HepG2 (cell line): ENCODE results near the gene TGIF1. TPM values are rescaled to one million over a fixed set of nuclear protein-coding genes. Genes with fewer than 3 reads are reported as not detected.

Source experiments
- AFF4 ChIP-seq: sonication (generic); formaldehyde crosslinking; IDR thresholded peaks from 2 replicates; pipeline ENCODE4 v1.4.0; 2020; ENCODE audit warnings: missing genetic modification reagents
- CEBPG ChIP-seq: IDR thresholded peaks from 2 replicates; pipeline ENCODE4 v1.6.1; 2016
- DRAP1 ChIP-seq: IDR thresholded peaks from 2 replicates; pipeline ENCODE4 v1.6.1; 2016; ENCODE audit warnings: missing genetic modification reagents, missing compliant biosample characterization
- DZIP1 ChIP-seq: sonication (generic); formaldehyde crosslinking; IDR thresholded peaks from 2 replicates; pipeline ENCODE4 v1.5.0; 2020; ENCODE audit warnings: mild to moderate bottlenecking, missing genetic modification reagents
- ETS1 ChIP-seq: sonication (generic); formaldehyde crosslinking; IDR thresholded peaks from 2 replicates; pipeline ENCODE4 v1.4.0; 2020; ENCODE audit warnings: missing genetic modification reagents
- GPBP1L1 ChIP-seq: sonication (generic); formaldehyde crosslinking; IDR thresholded peaks from 2 replicates; pipeline ENCODE4 v1.5.0; 2020; ENCODE audit warnings: mild to moderate bottlenecking, missing genetic modification reagents
- NFRKB ChIP-seq: fragments of 450-650 bp; IDR thresholded peaks from 2 replicates; pipeline ENCODE4 v1.6.1; 2017
- RORA ChIP-seq: sonication (generic); formaldehyde crosslinking; IDR thresholded peaks from 2 replicates; pipeline ENCODE4 v1.5.0; 2020; ENCODE audit warnings: mild to moderate bottlenecking, missing genetic modification reagents, moderate library complexity
- SKI ChIP-seq: fragments of 450-650 bp; IDR thresholded peaks from one replicate; pipeline ENCODE4 v1.6.1; 2018; ENCODE audit warnings: mild to moderate bottlenecking; ENCODE audit not compliant: partially characterized antibody
- ZFP82 ChIP-seq: sonication (generic); formaldehyde crosslinking; IDR thresholded peaks from 2 replicates; pipeline ENCODE4 v1.5.1; 2020; ENCODE audit warnings: mild to moderate bottlenecking, missing genetic modification reagents, borderline replicate concordance
- ZNF503 ChIP-seq: sonication (generic); formaldehyde crosslinking; IDR thresholded peaks from 2 replicates; pipeline ENCODE4 v1.4.0; 2020; ENCODE audit warnings: missing genetic modification reagents
- ZNF576 ChIP-seq: sonication (generic); formaldehyde crosslinking; IDR thresholded peaks from 2 replicates; pipeline ENCODE4 v1.4.0; 2020; ENCODE audit warnings: mild to moderate bottlenecking, missing genetic modification reagents
- ZNF678 ChIP-seq: sonication (generic); formaldehyde crosslinking; IDR thresholded peaks from 2 replicates; pipeline ENCODE4 v1.4.0; 2020; ENCODE audit warnings: mild to moderate bottlenecking, missing genetic modification reagents
- ZNF75D ChIP-seq: sonication (generic); formaldehyde crosslinking; IDR thresholded peaks from 2 replicates; pipeline ENCODE4 v1.8.1; 2023; ENCODE audit warnings: missing genetic modification reagents, mild to moderate bottlenecking, borderline replicate concordance
- ZNF841 ChIP-seq: sonication (generic); formaldehyde crosslinking; IDR thresholded peaks from 2 replicates; pipeline ENCODE4 v1.8.1; 2023; ENCODE audit warnings: missing genetic modification reagents, borderline replicate concordance
- polyA plus RNA-seq, 8 experiments: library from polyadenylated mRNA; depleted of rRNA in 3 of 8; stranded (reverse) in 7 of 8; unstranded in 1 of 8; fragments of >200 nt; fragmentation: Illumina TruSeq in 4 of 8; extraction: Trizol in 4 of 8; gene quantifications; 2 replicates each; pipeline versions ENCODE4 v1.2.1 to v1.2.3, GENCODE V29; 2011 to 2016; ENCODE audit warnings: low read depth in 4 of 8, missing spikeins in 1 of 8, mixed read lengths in 1 of 8; ENCODE audit not compliant: insufficient read depth in 1 of 8
- total RNA-seq, 5 experiments: library from RNA; depleted of rRNA; stranded (reverse); fragments of >200 nt; fragmentation: Illumina TruSeq; extraction: Trizol; gene quantifications; 2 replicates each; pipeline ENCODE4 v1.2.3, GENCODE V29; 2016; ENCODE audit warnings: low read depth in 1 of 5

Gene TGIF1
- total and polyA plus RNA-seq, 2 of the 13 experiments (the other 11 are each of a cell fraction or from before 2014, with no cell fraction given), result 50.0 to 76.1 TPM

- peak; percentile 86; the same call in 1 of the 2 replicates for TF ChIP-seq AFF4 (CRISPR knock-in tag)
- no peak for TF ChIP-seq RORA (CRISPR knock-in tag)
- TF ChIP-seq DZIP1 (CRISPR knock-in tag), result no peak
- peak; percentile 50; the same call in 1 of the 2 replicates for TF ChIP-seq ZFP82
- 0 out of 2 replicates have a peak, but pooled peaks have one; percentile 52 for TF ChIP-seq ZNF576 (CRISPR knock-in tag)
- TF ChIP-seq SKI, result peak; percentile 88
- no peak for TF ChIP-seq ZNF75D (CRISPR knock-in tag)
- no peak for TF ChIP-seq NFRKB
- TF ChIP-seq ZNF841, result no peak
- peak; percentile 48; the same call in 1 of the 2 replicates for TF ChIP-seq ETS1 (CRISPR knock-in tag)
- no peak for TF ChIP-seq ZNF678 (CRISPR knock-in tag)
- TF ChIP-seq CEBPG (CRISPR knock-in tag), result 0 out of 2 replicates have a peak, but pooled peaks have one; percentile 53
- peak; percentile 73; the same call in 1 of the 2 replicates for TF ChIP-seq ZNF503
- peak; percentile 85 for TF ChIP-seq DRAP1 (CRISPR knock-in tag)
- no peak for TF ChIP-seq GPBP1L1
Observed at GRCh38 chr18:3447895-3448837, 1.8 kb upstream of the TGIF1 start (continued).
